HG02943 (cell line): ENCODE results near the gene TMEM53.

Experiments used
- ATAC-seq: cut with Tn5 transposase; IDR thresholded peaks from one replicate; pipeline ENCODE4 v1.9.1; 2021; ENCODE audit warnings: mild to moderate bottlenecking, low read depth, moderate library complexity; ENCODE audit not compliant: unreplicated experiment

TMEM53 gene

DNA sequence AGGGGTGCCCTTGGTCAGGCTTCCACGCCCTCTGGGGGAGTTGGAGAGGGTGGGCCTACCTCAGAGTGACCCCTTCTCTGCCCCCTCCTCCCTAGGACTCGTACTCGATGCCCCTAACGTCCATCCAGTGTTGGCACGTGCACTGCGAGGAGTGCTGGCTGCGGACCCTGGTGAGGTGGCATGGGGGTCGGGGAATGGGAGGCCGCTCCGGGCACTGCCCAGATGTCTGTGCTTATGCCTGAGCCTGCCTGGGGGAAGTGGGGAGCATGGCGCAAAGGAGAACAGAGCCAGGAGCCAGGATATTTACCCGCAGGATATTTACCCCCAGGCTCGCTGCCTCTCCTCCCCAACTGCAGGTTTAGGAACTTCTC is 24.5 kb downstream of the TMEM53 start:
- no peak for ATAC-seq

DNA sequence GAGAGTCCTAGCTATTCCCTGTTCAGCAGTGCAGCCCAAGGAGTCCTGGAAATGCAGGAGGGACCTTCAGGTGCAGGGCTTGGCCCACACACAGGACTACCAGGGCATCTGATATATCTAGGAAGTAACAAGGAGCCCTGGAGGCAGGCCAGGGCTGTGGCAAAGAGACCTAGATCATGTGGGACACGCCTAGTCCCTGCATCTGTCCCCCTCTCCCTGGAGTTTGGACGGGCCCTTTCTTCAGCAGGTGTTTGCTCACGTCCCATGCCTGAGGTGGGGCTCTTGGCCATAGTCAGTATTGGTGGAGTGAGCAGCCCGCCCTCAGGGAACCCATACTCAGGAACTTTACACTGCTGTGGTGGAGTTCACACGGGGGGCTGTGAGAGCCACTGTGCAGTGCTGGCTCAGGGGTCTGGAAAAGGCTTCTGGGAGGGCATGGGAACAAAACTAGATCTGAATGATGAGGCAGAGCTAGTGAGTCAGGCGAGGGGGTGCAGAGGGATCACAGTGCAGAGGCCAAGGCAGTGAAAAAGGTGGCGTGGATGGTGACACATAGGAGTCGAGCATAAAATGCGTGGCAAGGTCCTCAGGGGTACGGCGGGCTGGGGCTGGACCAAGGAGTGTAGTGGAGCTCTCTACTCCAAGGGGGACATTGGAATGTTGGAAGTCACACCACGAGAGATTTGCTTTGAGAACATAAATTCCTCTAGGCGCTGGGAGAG is 25.6 kb downstream of the TMEM53 start:
- no peak for ATAC-seq

- no peak for ATAC-seq
Observed at GRCh38 chr1:44647896-44648295, 26.4 kb downstream of the TMEM53 start.

- no peak for ATAC-seq
Observed at GRCh38 chr1:44646261-44647110, 27.8 kb downstream of the TMEM53 start.

GRCh38 chr1:44645476-44646244 is 28.6 kb downstream of the TMEM53 start:
- ATAC-seq = no peak

- ATAC-seq = no peak
Observed at GRCh38 chr1:44644806-44645205, 29.5 kb downstream of the TMEM53 start.

- no peak for ATAC-seq
Observed at GRCh38 chr1:44643721-44644334, 30.5 kb downstream of the TMEM53 start.

DNA sequence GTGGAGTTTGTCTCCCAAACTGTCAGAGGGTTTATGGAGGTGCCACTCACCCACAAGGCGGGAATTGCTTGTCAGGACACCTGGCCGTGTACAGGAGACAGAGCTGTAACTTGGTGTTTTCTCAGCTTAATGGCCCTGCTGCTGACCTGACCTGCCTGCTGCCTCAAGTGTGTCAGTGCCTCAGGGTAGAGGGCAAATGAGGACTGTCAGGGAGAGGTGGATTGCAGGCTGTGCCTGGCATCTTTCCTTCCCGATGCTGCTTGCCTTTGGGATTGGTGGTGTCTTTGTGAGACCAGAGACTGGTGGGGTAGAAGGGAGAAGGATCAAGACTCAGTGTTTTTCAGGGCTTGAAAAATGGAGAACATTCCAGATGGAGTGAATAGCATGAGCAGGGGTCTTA is 31.4 kb downstream of the TMEM53 start:
- no peak for ATAC-seq

- no peak for ATAC-seq
Observed at GRCh38 chr1:44642255-44642654, 32.0 kb downstream of the TMEM53 start.

GRCh38 chr1:44641126-44642102 is 32.9 kb downstream of the TMEM53 start:
- ATAC-seq = no peak

GRCh38 chr1:44640200-44640853 is 34.0 kb downstream of the TMEM53 start:
- no peak for ATAC-seq

DNA sequence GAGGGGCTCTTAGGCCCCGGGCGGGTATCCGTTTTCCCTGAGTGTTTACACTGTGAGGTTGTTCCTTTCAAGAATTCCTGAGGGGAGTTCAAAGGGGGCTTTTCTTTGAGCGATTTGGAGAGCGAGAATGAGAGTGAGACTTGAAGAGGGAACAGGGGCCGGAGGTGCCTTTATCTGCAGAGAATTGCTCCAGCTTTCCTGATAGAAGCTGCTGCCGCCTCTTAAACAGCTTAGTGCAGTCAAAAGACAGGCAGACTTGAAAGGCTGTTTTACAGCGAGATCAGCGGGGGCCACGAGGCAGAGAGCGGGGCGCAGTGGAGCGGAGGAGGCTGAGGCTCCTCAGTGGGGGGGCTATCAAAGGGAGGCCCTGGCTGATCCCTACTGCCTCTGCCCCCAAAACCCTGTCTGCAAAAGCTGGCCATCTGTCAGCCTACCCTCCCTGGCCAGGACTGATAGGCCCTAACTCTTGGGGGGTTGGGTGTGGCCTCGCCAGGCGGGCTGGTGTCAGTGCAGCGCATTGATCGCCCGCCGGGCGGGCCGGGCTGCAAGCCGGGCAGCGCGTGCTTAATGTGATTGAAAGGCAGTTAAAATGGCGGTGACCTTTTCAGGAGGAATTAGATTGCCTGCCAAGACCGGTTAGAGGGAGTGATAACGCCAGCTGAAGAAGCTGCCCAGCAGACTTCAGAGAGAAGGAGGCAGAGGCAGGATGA is 36.4 kb downstream of the TMEM53 start:
- no peak for ATAC-seq

DNA sequence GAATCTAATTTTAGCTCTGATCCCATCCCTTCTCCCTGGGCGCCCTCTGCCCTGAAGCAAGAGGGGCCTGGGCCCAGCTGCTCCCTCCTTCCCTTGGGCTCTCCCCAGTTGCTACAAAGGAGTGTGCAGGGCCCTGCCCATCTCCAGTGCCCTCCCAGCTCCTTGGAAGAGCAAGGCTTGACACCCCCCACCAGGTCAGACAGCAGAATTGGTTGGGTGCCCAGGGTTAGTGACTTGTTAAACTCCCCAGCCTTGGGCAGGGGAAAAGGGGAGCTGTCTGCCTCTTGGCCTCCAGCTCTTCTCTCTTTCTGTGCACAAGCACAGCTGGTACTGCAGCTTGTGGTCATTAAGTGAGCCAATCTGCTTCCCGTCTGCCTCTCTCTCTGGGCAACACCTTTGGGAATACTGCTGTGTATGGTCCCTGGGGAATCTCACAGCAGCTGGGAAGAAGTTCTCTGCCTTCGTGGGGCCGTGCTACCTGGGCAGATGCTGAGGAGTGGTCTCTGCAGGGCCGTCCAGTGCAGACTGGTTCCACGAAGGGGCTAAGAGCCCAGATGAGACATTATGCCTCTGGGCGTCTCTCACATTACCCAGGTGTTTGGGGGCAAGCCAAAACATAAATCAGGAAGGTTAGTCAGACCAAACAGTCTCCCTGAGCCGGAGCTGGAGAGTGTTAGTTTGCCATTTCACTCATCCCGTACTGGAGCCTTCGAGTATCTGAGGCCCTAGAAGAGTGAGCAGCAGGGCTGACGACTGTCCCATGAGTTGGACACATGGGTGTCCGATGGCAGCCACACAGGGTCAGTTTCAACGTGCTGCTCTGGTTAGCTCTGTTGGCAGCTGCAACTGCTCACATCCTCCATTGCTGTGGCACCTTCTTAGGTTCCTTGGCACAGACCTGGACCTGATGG is 37.3 kb downstream of the TMEM53 start:
- ATAC-seq = no peak

- no peak for ATAC-seq
Observed at GRCh38 chr1:44636083-44636687, 38.1 kb downstream of the TMEM53 start.

GRCh38 chr1:44635439-44635838 is 38.8 kb downstream of the TMEM53 start:
- no peak for ATAC-seq

- no peak for ATAC-seq
Observed at GRCh38 chr1:44634606-44635189, 39.6 kb downstream of the TMEM53 start.

DNA sequence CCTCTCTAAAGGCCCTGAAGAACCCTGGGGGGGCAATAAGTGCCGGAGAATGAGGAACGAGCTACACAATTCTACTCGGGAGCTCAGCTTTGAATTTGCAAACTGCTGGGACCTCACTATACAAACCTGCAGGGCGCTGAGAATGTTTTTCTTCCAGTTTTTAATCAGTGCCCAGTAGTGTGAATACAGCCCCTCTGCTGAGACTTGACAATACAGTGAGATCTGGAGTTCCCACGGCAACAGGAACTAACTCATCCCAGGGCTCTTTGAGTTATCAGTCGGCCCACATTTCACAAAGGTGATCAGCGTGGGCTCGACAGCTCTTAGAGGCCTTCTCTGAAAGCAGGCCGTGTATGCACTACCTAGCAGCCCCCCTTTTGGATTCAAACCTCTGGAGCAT is 41.7 kb downstream of the TMEM53 start:
- ATAC-seq = no peak
